ENCODE measurements around the gene ST6GALNAC3. TPM values are rescaled to one million over a fixed set of nuclear protein-coding genes. Genes with fewer than 3 reads are reported as not detected.
A peak's percentile ranks its signal among the peaks of the same experiment; 100 is the strongest.

ST6GALNAC3 gene
- total RNA-seq, 1 experiment from 2014 or later, result 0.03 TPM

GRCh38 chr1:76141929-76142328 lies 67.4 kb downstream of the ST6GALNAC3 start:
- DNase-seq (ENCODE audit: low read depth), result no peak

- DNase-seq (ENCODE audit: low read depth), result no peak
Measured at GRCh38 chr1:76142771-76143540, 68.4 kb downstream of the ST6GALNAC3 start.

- no peak for DNase-seq (ENCODE audit: low read depth)
Measured at GRCh38 chr1:76144247-76144646, 69.7 kb downstream of the ST6GALNAC3 start.

- no peak for DNase-seq (ENCODE audit: low read depth)
Measured at GRCh38 chr1:76145332-76145731, 70.8 kb downstream of the ST6GALNAC3 start.

- no peak for DNase-seq (ENCODE audit: low read depth)
Measured at GRCh38 chr1:76146184-76146583, 71.6 kb downstream of the ST6GALNAC3 start.

GRCh38 chr1:76147917-76148316 lies 73.4 kb downstream of the ST6GALNAC3 start:
- no peak for DNase-seq (ENCODE audit: low read depth)

GRCh38 chr1:76148460-76148859 lies 73.9 kb downstream of the ST6GALNAC3 start:
- DNase-seq (ENCODE audit: low read depth), result no peak

- no peak for DNase-seq (ENCODE audit: low read depth)
Measured at GRCh38 chr1:76153841-76154205, 79.3 kb downstream of the ST6GALNAC3 start.

GRCh38 chr1:76154206-76154956 lies 79.8 kb downstream of the ST6GALNAC3 start:
- DNase-seq (ENCODE audit: low read depth), result peak; percentile 63

- no peak for DNase-seq (ENCODE audit: low read depth)
Measured at GRCh38 chr1:76156987-76157386, 82.4 kb downstream of the ST6GALNAC3 start.

- DNase-seq (ENCODE audit: low read depth), result peak; percentile 17
Measured at GRCh38 chr1:76158126-76158525, 83.6 kb downstream of the ST6GALNAC3 start.

GRCh38 chr1:76160225-76160624 lies 85.7 kb downstream of the ST6GALNAC3 start:
- no peak for DNase-seq (ENCODE audit: low read depth)

- DNase-seq (ENCODE audit: low read depth), result no peak
Measured at GRCh38 chr1:76161451-76161850, 86.9 kb downstream of the ST6GALNAC3 start.

GRCh38 chr1:76162254-76162653 lies 87.7 kb downstream of the ST6GALNAC3 start:
- no peak for DNase-seq (ENCODE audit: low read depth)

GRCh38 chr1:76164165-76164564 lies 89.6 kb downstream of the ST6GALNAC3 start:
- DNase-seq (ENCODE audit: low read depth), result no peak

GRCh38 chr1:76170084-76170483 lies 95.5 kb downstream of the ST6GALNAC3 start:
- no peak for DNase-seq (ENCODE audit: low read depth)

- DNase-seq (ENCODE audit: low read depth), result no peak
Measured at GRCh38 chr1:76170513-76170912, 96.0 kb downstream of the ST6GALNAC3 start.

- DNase-seq (ENCODE audit: low read depth), result no peak
Measured at GRCh38 chr1:76176000-76176399, 101.5 kb downstream of the ST6GALNAC3 start.

- DNase-seq (ENCODE audit: low read depth), result no peak
Measured at GRCh38 chr1:76177615-76178014, 103.1 kb downstream of the ST6GALNAC3 start.

- DNase-seq (ENCODE audit: low read depth), result no peak
Measured at GRCh38 chr1:76179219-76179698, 104.7 kb downstream of the ST6GALNAC3 start.

GRCh38 chr1:76185207-76185606 lies 110.7 kb downstream of the ST6GALNAC3 start:
- DNase-seq (ENCODE audit: low read depth), result no peak

GRCh38 chr1:76186554-76187170 lies 112.1 kb downstream of the ST6GALNAC3 start:
- DNase-seq (ENCODE audit: low read depth), result no peak

All from HT1080 (cell line).